ENCODE results near the gene PRKN. TPM values are rescaled to one million over a fixed set of nuclear protein-coding genes. Genes with fewer than 3 reads are reported as not detected.

The PRKN gene
- total RNA-seq, 1 experiment from 2014 or later: 1.2 TPM

DNA sequence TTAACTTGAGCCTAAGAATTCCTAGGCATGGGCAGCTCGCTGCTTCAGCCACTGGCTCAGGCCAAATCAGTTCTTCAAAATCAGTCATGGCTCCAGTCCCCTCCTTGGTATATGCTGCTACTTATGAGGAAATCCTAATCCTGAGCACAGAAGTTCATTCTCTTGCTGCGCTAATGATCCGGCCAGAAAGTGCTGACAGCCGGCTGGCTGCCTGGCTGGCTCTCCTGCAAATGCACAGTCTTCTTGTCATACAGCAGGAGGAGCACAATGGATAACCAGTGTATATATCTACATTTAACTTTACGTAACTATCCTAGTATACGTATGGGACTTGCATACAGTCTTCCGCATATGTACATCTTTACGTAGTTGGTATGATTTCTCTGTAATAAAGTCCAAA is 500.8 kb downstream of the PRKN start:
- Histone ChIP-seq H3K9me3 (ENCODE audit: low read depth, low read length, poor library complexity, severe bottlenecking) (no peaks in the 10 kb centered on the region), H3K36me3 (ENCODE audit: insufficient read depth, low read length, poor library complexity, severe bottlenecking) (no peaks in the 10 kb centered on the region), H3K27ac (ENCODE audit: low read depth, low read length, poor library complexity, severe bottlenecking) (no peak overlapping the region), H3K27me3 (replicated peaks; ENCODE audit: insufficient read depth, low read depth, low read length, poor library complexity) (no peaks in the 10 kb centered on the region), H3K4me1 (ENCODE audit: insufficient read depth, low read length, poor library complexity, severe bottlenecking) (no peaks in the 10 kb centered on the region), H3K4me3 (ENCODE audit: low read depth, low read length, poor library complexity, severe bottlenecking) (no peak overlapping the region)
- ChIA-PET CTCF (no interaction called here), POLR2A (ENCODE audit: low non-redundant PET) (no interaction called here)
- intact Hi-C loops (cut with micrococcal nuclease; ENCODE audit: unreplicated experiment): no loop called here
- no TSS peak for BruUV-seq (replicated peaks)
- no peak for TF ChIP-seq EZH2 (IDR thresholded peaks at IDR 0.05; ENCODE audit: borderline replicate concordance, low read depth, low read length, poor library complexity, severe bottlenecking)
- TF ChIP-seq, protein P1, sequence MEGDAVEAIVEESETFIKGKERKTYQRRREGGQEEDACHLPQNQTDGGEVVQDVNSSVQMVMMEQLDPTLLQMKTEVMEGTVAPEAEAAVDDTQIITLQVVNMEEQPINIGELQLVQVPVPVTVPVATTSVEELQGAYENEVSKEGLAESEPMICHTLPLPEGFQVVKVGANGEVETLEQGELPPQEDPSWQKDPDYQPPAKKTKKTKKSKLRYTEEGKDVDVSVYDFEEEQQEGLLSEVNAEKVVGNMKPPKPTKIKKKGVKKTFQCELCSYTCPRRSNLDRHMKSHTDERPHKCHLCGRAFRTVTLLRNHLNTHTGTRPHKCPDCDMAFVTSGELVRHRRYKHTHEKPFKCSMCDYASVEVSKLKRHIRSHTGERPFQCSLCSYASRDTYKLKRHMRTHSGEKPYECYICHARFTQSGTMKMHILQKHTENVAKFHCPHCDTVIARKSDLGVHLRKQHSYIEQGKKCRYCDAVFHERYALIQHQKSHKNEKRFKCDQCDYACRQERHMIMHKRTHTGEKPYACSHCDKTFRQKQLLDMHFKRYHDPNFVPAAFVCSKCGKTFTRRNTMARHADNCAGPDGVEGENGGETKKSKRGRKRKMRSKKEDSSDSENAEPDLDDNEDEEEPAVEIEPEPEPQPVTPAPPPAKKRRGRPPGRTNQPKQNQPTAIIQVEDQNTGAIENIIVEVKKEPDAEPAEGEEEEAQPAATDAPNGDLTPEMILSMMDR (conservative IDR thresholded peaks at IDR 0.05; ENCODE audit: low read depth, low read length): no peak
- no peak for DNase-seq (ENCODE audit: low spot score)

DNA sequence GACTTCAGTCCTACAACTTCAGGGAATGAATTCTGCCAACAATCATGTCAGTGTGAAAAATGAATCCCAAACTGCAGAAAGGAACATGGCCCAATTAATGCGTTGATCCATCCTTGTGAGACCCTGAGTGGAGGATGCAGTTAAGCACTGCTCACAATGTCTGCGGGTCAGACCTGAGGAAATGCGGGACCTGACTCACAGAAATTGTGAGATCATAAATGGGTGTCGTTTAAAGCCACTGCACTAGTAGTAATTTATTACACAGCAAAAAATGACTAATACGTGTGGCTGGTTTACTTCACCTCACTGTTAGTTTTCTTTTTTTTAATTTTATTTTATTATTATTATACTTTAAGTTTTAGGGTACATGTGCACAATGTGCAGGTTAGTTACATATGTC is 505.0 kb downstream of the PRKN start:
- no peak for DNase-seq (ENCODE audit: low spot score)
- CTCF ChIA-PET: no interaction called here

DNA sequence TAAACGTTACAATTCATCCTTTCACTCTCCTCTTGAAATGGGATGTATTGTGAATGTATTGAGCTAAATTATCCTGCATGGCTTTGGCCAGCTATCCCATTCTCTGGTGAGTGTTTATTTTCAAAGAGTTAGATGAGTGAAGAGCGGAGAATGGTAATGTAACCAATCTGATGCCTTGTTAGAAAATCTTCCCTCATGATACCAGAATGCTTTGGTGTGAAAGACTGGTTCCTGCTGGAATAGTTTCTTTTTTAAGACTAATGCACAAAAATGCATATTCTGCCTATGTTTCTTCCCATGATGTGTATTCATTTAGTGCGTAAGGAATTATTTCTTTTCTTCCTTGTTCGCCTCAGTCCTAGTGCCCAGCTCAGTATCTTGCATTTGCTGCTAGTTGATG is 506.7 kb downstream of the PRKN start:
- Histone ChIP-seq H3K4me1 (ENCODE audit: insufficient read depth, low read length, poor library complexity, severe bottlenecking) (no peaks in the 10 kb centered on the region), H3K9me3 (ENCODE audit: low read depth, low read length, poor library complexity, severe bottlenecking) (no peaks in the 10 kb centered on the region), H3K36me3 (ENCODE audit: insufficient read depth, low read length, poor library complexity, severe bottlenecking) (no peaks in the 10 kb centered on the region), H3K27ac (ENCODE audit: low read depth, low read length, poor library complexity, severe bottlenecking) (no peak overlapping the region), H3K27me3 (replicated peaks; ENCODE audit: insufficient read depth, low read depth, low read length, poor library complexity) (no peaks in the 10 kb centered on the region), H3K4me3 (ENCODE audit: low read depth, low read length, poor library complexity, severe bottlenecking) (no peak overlapping the region)
- TF ChIP-seq, protein P1 (conservative IDR thresholded peaks at IDR 0.05; ENCODE audit: low read depth, low read length): no peak
- TF ChIP-seq EZH2 (IDR thresholded peaks at IDR 0.05; ENCODE audit: borderline replicate concordance, low read depth, low read length, poor library complexity, severe bottlenecking): no peak
- ChIA-PET CTCF (no interaction called here), POLR2A (ENCODE audit: low non-redundant PET) (no interaction called here)
- no peak for DNase-seq (ENCODE audit: low spot score)
- BruUV-seq (replicated peaks): no TSS peak
- intact Hi-C loops (cut with micrococcal nuclease; ENCODE audit: unreplicated experiment): no loop called here

More for the DNA sequence above, 505.0 kb downstream of the PRKN start:
- no peaks in the 10 kb centered on the region for H3K27me3 ChIP-seq (replicated peaks; ENCODE audit: insufficient read depth, low read depth, low read length, poor library complexity)
- H3K9me3 ChIP-seq (ENCODE audit: low read depth, low read length, poor library complexity, severe bottlenecking): no peaks in the 10 kb centered on the region
- no peak for TF ChIP-seq EZH2 (IDR thresholded peaks at IDR 0.05; ENCODE audit: borderline replicate concordance, low read depth, low read length, poor library complexity, severe bottlenecking)
- TF ChIP-seq, protein P1 (conservative IDR thresholded peaks at IDR 0.05; ENCODE audit: low read depth, low read length): no peak
- no TSS peak for BruUV-seq (replicated peaks)
- no peaks in the 10 kb centered on the region for H3K36me3 ChIP-seq (ENCODE audit: insufficient read depth, low read length, poor library complexity, severe bottlenecking)
- H3K27ac ChIP-seq (ENCODE audit: low read depth, low read length, poor library complexity, severe bottlenecking): no peak overlapping the region
- H3K4me1 ChIP-seq (ENCODE audit: insufficient read depth, low read length, poor library complexity, severe bottlenecking): no peaks in the 10 kb centered on the region
- intact Hi-C loops (cut with micrococcal nuclease; ENCODE audit: unreplicated experiment): no loop called here
- POLR2A ChIA-PET (ENCODE audit: low non-redundant PET): no interaction called here
- no peak overlapping the region for H3K4me3 ChIP-seq (ENCODE audit: low read depth, low read length, poor library complexity, severe bottlenecking)

Data from A673 (cell line).